Prostate gland (tissue), 2 donors: ENCODE measurements around the gene TOGARAM1.

Source experiments
- POLR2A ChIP-seq: fragments of 450-650 bp; IDR thresholded peaks from one replicate; pipeline ENCODE4 v1.6.1; 2016; ENCODE audit warnings: antibody characterized with exemption, mild to moderate bottlenecking
- TF ChIP-seq, protein P1 (sequence below), 4 experiments: fragments of 200-600 bp in 2 of 4; fragments of 450-650 bp in 2 of 4; sonication (generic) in 2 of 4; IDR thresholded peaks; 1 replicate in 3 of 4; 2 replicates in 1 of 4; pipeline ENCODE4 v1.5.1; 2016 to 2019; ENCODE audit warnings: antibody characterized with exemption in 4 of 4, mild to moderate bottlenecking in 2 of 4, moderate library complexity in 2 of 4

DNA sequence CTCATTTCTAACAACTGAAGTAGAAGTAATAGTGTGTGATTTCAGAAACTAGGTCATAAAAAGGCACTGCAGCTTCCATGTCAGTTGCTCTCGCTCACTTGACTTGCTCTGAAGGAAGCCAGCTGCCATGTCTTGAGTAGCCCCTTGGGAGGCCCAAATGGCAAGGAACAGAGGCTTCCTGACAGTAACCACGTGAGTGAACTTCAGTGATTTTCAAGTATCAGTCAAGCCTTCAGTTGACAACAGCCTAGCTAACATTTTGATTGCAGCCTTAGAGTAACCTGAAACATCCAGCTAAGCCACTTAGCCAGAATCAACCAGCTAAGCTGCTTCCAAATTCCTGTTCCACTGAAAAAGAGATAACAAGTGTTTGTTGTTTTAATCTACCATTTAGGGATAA is 26.7 kb downstream of the TOGARAM1 start:
- no peak for TF ChIP-seq POLR2A
- TF ChIP-seq, protein P1, sequence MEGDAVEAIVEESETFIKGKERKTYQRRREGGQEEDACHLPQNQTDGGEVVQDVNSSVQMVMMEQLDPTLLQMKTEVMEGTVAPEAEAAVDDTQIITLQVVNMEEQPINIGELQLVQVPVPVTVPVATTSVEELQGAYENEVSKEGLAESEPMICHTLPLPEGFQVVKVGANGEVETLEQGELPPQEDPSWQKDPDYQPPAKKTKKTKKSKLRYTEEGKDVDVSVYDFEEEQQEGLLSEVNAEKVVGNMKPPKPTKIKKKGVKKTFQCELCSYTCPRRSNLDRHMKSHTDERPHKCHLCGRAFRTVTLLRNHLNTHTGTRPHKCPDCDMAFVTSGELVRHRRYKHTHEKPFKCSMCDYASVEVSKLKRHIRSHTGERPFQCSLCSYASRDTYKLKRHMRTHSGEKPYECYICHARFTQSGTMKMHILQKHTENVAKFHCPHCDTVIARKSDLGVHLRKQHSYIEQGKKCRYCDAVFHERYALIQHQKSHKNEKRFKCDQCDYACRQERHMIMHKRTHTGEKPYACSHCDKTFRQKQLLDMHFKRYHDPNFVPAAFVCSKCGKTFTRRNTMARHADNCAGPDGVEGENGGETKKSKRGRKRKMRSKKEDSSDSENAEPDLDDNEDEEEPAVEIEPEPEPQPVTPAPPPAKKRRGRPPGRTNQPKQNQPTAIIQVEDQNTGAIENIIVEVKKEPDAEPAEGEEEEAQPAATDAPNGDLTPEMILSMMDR (IDR thresholded peaks at IDR 0.05) = no peak
